ENCODE data around the gene MICOS13. TPM values are rescaled to one million over a fixed set of nuclear protein-coding genes. Genes with fewer than 3 reads are reported as not detected.

The MICOS13 gene
- total RNA-seq, 2 experiments from 2014 or later = 39.2 to 119 TPM

DNA sequence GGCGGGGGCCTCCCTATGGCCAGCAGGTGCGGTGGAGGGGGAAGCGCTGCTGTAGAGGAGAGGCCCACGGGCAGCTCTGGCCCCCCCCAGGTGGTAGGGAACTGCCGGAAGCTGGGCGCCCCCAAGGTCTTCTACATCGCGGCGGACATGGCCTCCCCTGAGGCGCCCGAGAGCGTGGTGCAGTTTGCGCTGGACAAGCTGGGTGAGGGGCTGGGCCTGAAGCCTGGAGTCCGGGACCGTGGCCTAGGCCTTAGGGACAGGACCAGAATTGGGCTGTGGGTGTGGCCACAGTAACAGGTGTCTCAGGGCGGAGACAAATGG is 6.0 kb upstream of the MICOS13 start:
- H3K4me2 ChIP-seq (ENCODE audit: low read length) = peak overlapping the region; percentile 67
- intact Hi-C loops (cut with micrococcal nuclease; ENCODE audit: unreplicated experiment) = loop anchor here (2.0 kb wide), 1 partner anchor 219 kb away; the partner anchor contains the start of gene VMAC
- BruUV-seq (replicated peaks) = no TSS peak
- peak overlapping the region; percentile 67 for H3K4me3 ChIP-seq (ENCODE audit: low read depth, low read length, poor library complexity, severe bottlenecking)
- peaks cover 12% of the 10 kb centered on the region for H3K79me2 ChIP-seq (ENCODE audit: insufficient read depth, low read depth, low read length)
- H3K4me1 ChIP-seq (ENCODE audit: insufficient read depth, low read length, poor library complexity, severe bottlenecking) = peaks cover 11% of the 10 kb centered on the region
- ChIA-PET CTCF (ENCODE audit: unreplicated experiment) (interaction anchor here (1.1 kb wide), 1 partner anchor 33 kb away, joined by 3 read pairs; no protein-coding TSS in a partner anchor), POLR2A (interaction anchor here (2.0 kb wide), 1 partner anchor 32 kb away, joined by 8 read pairs; the partner anchor contains the start of gene LONP1)
- DNase-seq (ENCODE audit: low spot score) = no peak
- peak overlapping the region; percentile 54; the same call in 1 of the 2 replicates for H2AFZ ChIP-seq (ENCODE audit: low read length)
- no peaks in the 10 kb centered on the region for H3K9me3 ChIP-seq (ENCODE audit: low read length)
- peak overlapping the region; percentile 52 for H3K27ac ChIP-seq (ENCODE audit: low read depth, low read length, poor library complexity, severe bottlenecking)
- 0 out of 2 replicates have a peak, but pooled peaks cover 6% of the 10 kb centered on the region for H4K20me1 ChIP-seq (ENCODE audit: insufficient read depth, low read length)
- TF ChIP-seq EZH2phosphoT487 (IDR thresholded peaks at IDR 0.05; ENCODE audit: borderline replicate concordance, low read depth, low read length) = no peak
- TF ChIP-seq, protein P1, sequence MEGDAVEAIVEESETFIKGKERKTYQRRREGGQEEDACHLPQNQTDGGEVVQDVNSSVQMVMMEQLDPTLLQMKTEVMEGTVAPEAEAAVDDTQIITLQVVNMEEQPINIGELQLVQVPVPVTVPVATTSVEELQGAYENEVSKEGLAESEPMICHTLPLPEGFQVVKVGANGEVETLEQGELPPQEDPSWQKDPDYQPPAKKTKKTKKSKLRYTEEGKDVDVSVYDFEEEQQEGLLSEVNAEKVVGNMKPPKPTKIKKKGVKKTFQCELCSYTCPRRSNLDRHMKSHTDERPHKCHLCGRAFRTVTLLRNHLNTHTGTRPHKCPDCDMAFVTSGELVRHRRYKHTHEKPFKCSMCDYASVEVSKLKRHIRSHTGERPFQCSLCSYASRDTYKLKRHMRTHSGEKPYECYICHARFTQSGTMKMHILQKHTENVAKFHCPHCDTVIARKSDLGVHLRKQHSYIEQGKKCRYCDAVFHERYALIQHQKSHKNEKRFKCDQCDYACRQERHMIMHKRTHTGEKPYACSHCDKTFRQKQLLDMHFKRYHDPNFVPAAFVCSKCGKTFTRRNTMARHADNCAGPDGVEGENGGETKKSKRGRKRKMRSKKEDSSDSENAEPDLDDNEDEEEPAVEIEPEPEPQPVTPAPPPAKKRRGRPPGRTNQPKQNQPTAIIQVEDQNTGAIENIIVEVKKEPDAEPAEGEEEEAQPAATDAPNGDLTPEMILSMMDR (conservative IDR thresholded peaks at IDR 0.05; ENCODE audit: low read length) = no peak
- no peaks in the 10 kb centered on the region for H3K9me2 ChIP-seq (ENCODE audit: insufficient read depth, low read length)
- H3K36me3 ChIP-seq (ENCODE audit: insufficient read depth, low read length) = peaks cover 11% of the 10 kb centered on the region

DNA sequence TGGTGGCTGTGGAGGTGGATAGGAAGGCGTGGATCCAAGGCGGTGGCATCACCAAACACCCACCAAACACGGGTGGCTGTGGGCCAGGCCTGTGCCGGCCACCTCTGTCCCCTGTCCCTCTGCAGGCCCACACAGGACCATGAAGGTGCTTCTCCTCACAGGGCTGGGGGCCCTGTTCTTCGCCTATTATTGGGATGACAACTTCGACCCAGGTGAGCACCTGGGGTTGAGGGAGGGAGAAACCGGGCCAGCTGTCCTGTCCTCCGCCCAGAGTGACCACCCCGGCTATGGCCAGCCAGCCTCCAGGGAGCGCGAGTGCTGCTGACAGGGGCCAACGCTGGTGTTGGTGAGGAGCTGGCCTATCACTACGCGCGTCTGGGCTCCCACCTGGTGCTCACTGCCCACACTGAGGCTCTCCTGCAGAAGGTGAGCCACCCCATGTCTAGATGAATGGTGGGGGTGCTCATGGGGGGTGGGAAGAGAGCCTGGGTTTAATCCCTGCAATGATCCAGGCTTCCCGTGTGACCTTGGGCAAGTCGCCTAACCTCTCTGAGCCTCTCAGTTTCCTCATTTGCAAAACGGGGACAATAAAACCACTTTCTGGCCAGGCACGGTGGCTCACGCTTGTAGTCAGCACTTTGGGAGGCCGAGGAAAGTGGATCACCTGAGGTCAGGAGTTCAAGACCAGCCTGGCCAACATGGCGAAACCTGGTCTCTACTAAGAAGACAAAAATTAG is 4.5 kb upstream of the MICOS13 start:
- H4K20me1 ChIP-seq (ENCODE audit: insufficient read depth, low read length) = no peaks in the 10 kb centered on the region
- no peak for TF ChIP-seq EZH2phosphoT487 (IDR thresholded peaks at IDR 0.05; ENCODE audit: borderline replicate concordance, low read depth, low read length)
- TF ChIP-seq, protein P1 (conservative IDR thresholded peaks at IDR 0.05; ENCODE audit: low read length) = no peak
- intact Hi-C loops (cut with micrococcal nuclease; ENCODE audit: unreplicated experiment) = no loop called here
- CTCF ChIA-PET (ENCODE audit: unreplicated experiment) = no interaction called here
- no peak overlapping the region for H3K27ac ChIP-seq (ENCODE audit: low read depth, low read length, poor library complexity, severe bottlenecking)
- no peaks in the 10 kb centered on the region for H3K9me3 ChIP-seq (ENCODE audit: low read length)
- peaks cover 15% of the 10 kb centered on the region for H3K4me1 ChIP-seq (ENCODE audit: insufficient read depth, low read length, poor library complexity, severe bottlenecking)
- POLR2A ChIA-PET = no interaction called here
- no peaks in the 10 kb centered on the region for H3K36me3 ChIP-seq (ENCODE audit: insufficient read depth, low read length)
- no peaks in the 10 kb centered on the region for H3K9me2 ChIP-seq (ENCODE audit: insufficient read depth, low read length)
- no peak for DNase-seq (ENCODE audit: low spot score)
- no TSS peak for BruUV-seq (replicated peaks)
- H3K4me3 ChIP-seq (ENCODE audit: low read depth, low read length, poor library complexity, severe bottlenecking) = no peak overlapping the region
- H3K79me2 ChIP-seq (ENCODE audit: insufficient read depth, low read depth, low read length) = no peaks in the 10 kb centered on the region; the same call in 1 of the 2 replicates
- H2AFZ ChIP-seq (ENCODE audit: low read length) = no peak overlapping the region
- no peak overlapping the region for H3K4me2 ChIP-seq (ENCODE audit: low read length)
